Colonic mucosa (tissue), 4 donors: Measurements from ENCODE around the gene CYP2C9. TPM values are rescaled to one million over a fixed set of nuclear protein-coding genes. Genes with fewer than 3 reads are reported as not detected.
A peak's percentile ranks its signal among the peaks of the same experiment; 100 is the strongest.
"Not testable (repeated sequence)": the region's sequence is repeated elsewhere in the genome, so short reads cannot be mapped to it uniquely, and the experiment has no call there.

ENCODE experiments used
- DNase-seq: peaks from one replicate; pipeline ENCODE4 v3.0.0-alpha.2; 2020
- H3K27ac ChIP-seq: fragments of 200-600 bp; one replicate; pipeline ENCODE4 v1.8.0; 2021
- H3K27me3 ChIP-seq: fragments of 200-600 bp; one replicate; pipeline ENCODE4 v1.8.0; 2021
- H3K36me3 ChIP-seq: fragments of 200-600 bp; one replicate; pipeline ENCODE4 v1.8.0; 2021
- H3K4me1 ChIP-seq: fragments of 200-600 bp; one replicate; pipeline ENCODE4 v1.8.0; 2021; ENCODE audit warnings: mild to moderate bottlenecking
- H3K4me3 ChIP-seq: fragments of 200-600 bp; one replicate; pipeline ENCODE4 v1.8.0; 2021
- H3K9ac ChIP-seq, 2 donors: one replicate each; pipeline ENCODE4 v1.7.0; 2013; ENCODE audit warnings: control low read depth in 2 of 2, low read depth in 2 of 2, low read length in 2 of 2
- H3K9me3 ChIP-seq: fragments of 200-600 bp; one replicate; pipeline ENCODE4 v1.8.0; 2021
- CTCF ChIP-seq: fragments of 200-600 bp; IDR thresholded peaks from one replicate; pipeline ENCODE4 v1.8.0; 2022; ENCODE audit warnings: antibody characterized with exemption, mild to moderate bottlenecking
- intact Hi-C: fragments of 100-400 bp; cut with DNase I; formaldehyde crosslinking; loops from one replicate; pipeline ENCODE4 v1.14.1; 2022
- total RNA-seq, 2 donors: library from RNA; stranded (reverse); fragmentation: NEBNext Ultra II Directional in 1 of 2; extraction: Animal tissue kit (Norgen Biotek cat#: 25700) in 1 of 2; gene quantifications; one replicate each; pipeline ENCODE4 v1.2.1, GENCODE V29; 2021
- donor health status: healthy.
- donor health status: DM: no; HTN: no; CAD: no.
- donor health status: DM: no; HTN: no; CAD: no.

CYP2C9 gene
- total RNA-seq, 2 donors from 2014 or later = 3.1 to 4.0 TPM

GRCh38 chr10:94916423-94916822 is 22.0 kb upstream of the CYP2C9 start:
- Histone ChIP-seq H3K27me3 (no peaks in the 10 kb centered on the region), H3K9me3 (no peaks in the 10 kb centered on the region), H3K4me3 (no peak overlapping the region), H3K36me3 (no peaks in the 10 kb centered on the region), H3K27ac (no peak overlapping the region), H3K9ac (no peak overlapping the region), H3K4me1 (no peaks in the 10 kb centered on the region)
- DNase-seq = no peak
- intact Hi-C loops = no loop called here
- TF ChIP-seq CTCF = no peak

- no peaks in the 10 kb centered on the region for H3K27me3 ChIP-seq
- H3K9ac ChIP-seq = no peak overlapping the region
- no peak overlapping the region for H3K4me3 ChIP-seq
- H3K36me3 ChIP-seq = no peaks in the 10 kb centered on the region
- H3K27ac ChIP-seq = no peak overlapping the region
- TF ChIP-seq CTCF = no peak
- no peaks in the 10 kb centered on the region for H3K9me3 ChIP-seq
- intact Hi-C loops = no loop called here
- H3K4me1 ChIP-seq = no peaks in the 10 kb centered on the region
- no peak for DNase-seq
Observed at GRCh38 chr10:94936721-94937120, 1.7 kb upstream of the CYP2C9 start.

GRCh38 chr10:94943432-94944103 is 5.1 kb downstream of the CYP2C9 start:
- H3K27me3 ChIP-seq, H3K9me3 ChIP-seq, H3K36me3 ChIP-seq, H3K4me3 ChIP-seq, DNase-seq, H3K4me1 ChIP-seq, intact Hi-C loops, H3K27ac ChIP-seq, H3K9ac ChIP-seq: not testable (repeated sequence)

- H3K4me1 ChIP-seq, H3K9me3 ChIP-seq, H3K27ac ChIP-seq, H3K4me3 ChIP-seq, H3K9ac ChIP-seq, H3K36me3 ChIP-seq, DNase-seq, H3K27me3 ChIP-seq, intact Hi-C loops: not testable (repeated sequence)
Observed at GRCh38 chr10:94946181-94946580, 7.7 kb downstream of the CYP2C9 start.

- TF ChIP-seq CTCF = peak; percentile 54
- Histone ChIP-seq H3K4me1 (no peaks in the 10 kb centered on the region), H3K9me3 (no peaks in the 10 kb centered on the region), H3K4me3 (no peak overlapping the region), H3K36me3 (no peaks in the 10 kb centered on the region), H3K27ac (no peak overlapping the region), H3K9ac (no peak overlapping the region), H3K27me3 (no peaks in the 10 kb centered on the region)
- intact Hi-C loops = loop anchor here (10.0 kb wide), 1 partner anchor 401 kb away; no protein-coding TSS in a partner anchor
- peak; percentile 16 for DNase-seq
Observed at GRCh38 chr10:94963901-94964300, 25.4 kb downstream of the CYP2C9 start.

- no peaks in the 10 kb centered on the region for H3K36me3 ChIP-seq
- no peak for DNase-seq
- H3K9me3 ChIP-seq = no peaks in the 10 kb centered on the region
- no peaks in the 10 kb centered on the region for H3K4me1 ChIP-seq
- H3K27me3 ChIP-seq = no peaks in the 10 kb centered on the region
- no peak overlapping the region for H3K4me3 ChIP-seq
- H3K27ac ChIP-seq = no peak overlapping the region
- no peak overlapping the region for H3K9ac ChIP-seq
- TF ChIP-seq CTCF = no peak
- intact Hi-C loops = no loop called here
Observed at GRCh38 chr10:94983555-94983954, 45.1 kb downstream of the CYP2C9 start.
